ENCODE results near the gene CHRDL2. TPM values are rescaled to one million over a fixed set of nuclear protein-coding genes. Genes with fewer than 3 reads are reported as not detected.

Gene CHRDL2
- total and polyA plus RNA-seq, 2 experiments from 2014 or later: not detected

GRCh38 chr11:74736031-74736430 is 4.8 kb upstream of the CHRDL2 start:
- H3K9ac ChIP-seq: no peak overlapping the region
- no peak overlapping the region for H3K27ac ChIP-seq
- TF ChIP-seq EZH2 (IDR thresholded peaks at IDR 0.05; ENCODE audit: insufficient read depth, poor library complexity, severe bottlenecking): no peak
- no peak for TF ChIP-seq EZH2phosphoT487 (IDR thresholded peaks at IDR 0.05; ENCODE audit: insufficient read depth, low read depth)
- H3K27me3 ChIP-seq (replicated peaks; ENCODE audit: insufficient read depth): peaks cover 21% of the 10 kb centered on the region
- no peaks in the 10 kb centered on the region for H3K4me1 ChIP-seq (ENCODE audit: insufficient read depth)
- H4K20me1 ChIP-seq (ENCODE audit: insufficient read depth): no peaks in the 10 kb centered on the region
- H3K36me3 ChIP-seq (ENCODE audit: low read depth): no peaks in the 10 kb centered on the region
- DNase-seq: no peak
- H3K4me2 ChIP-seq (ENCODE audit: unreplicated experiment): no peak overlapping the region
- no peaks in the 10 kb centered on the region for H3K79me2 ChIP-seq (ENCODE audit: insufficient read depth)
- H3K9me3 ChIP-seq (ENCODE audit: low read depth): no peaks in the 10 kb centered on the region
- no peaks in the 10 kb centered on the region for H3F3A ChIP-seq (ENCODE audit: insufficient read depth)
- in situ Hi-C loops (cut with MboI): no loop called here
- no peak overlapping the region for H2AFZ ChIP-seq
- H3K4me3 ChIP-seq: no peak overlapping the region
- WGBS, 2 experiments (ENCODE audit: low coverage in 1 of 2, low lambda C conversion rate in 2 of 2, missing lambda C conversion rate in 2 of 2): 86 to 94% methylated on average over 2 of the region's 2 CpGs
- H3K9me2 ChIP-seq (ENCODE audit: insufficient read depth): no peaks in the 10 kb centered on the region

- Histone ChIP-seq H3K4me1 (ENCODE audit: insufficient read depth) (no peaks in the 10 kb centered on the region), H3K9me3 (ENCODE audit: low read depth) (no peaks in the 10 kb centered on the region), H3K36me3 (ENCODE audit: low read depth) (no peaks in the 10 kb centered on the region), H3K79me2 (ENCODE audit: insufficient read depth) (no peaks in the 10 kb centered on the region), H3K4me3 (no peak overlapping the region), H2AFZ (no peak overlapping the region), H3K27me3 (replicated peaks; ENCODE audit: insufficient read depth) (peaks cover 27% of the 10 kb centered on the region), H3K9me2 (ENCODE audit: insufficient read depth) (no peaks in the 10 kb centered on the region), H4K20me1 (ENCODE audit: insufficient read depth) (no peaks in the 10 kb centered on the region), H3K4me2 (ENCODE audit: unreplicated experiment) (no peak overlapping the region), H3K9ac (no peak overlapping the region), H3F3A (ENCODE audit: insufficient read depth) (no peaks in the 10 kb centered on the region), H3K27ac (no peak overlapping the region)
- TF ChIP-seq EZH2 (IDR thresholded peaks at IDR 0.05; ENCODE audit: insufficient read depth, poor library complexity, severe bottlenecking) (no peak), EZH2phosphoT487 (IDR thresholded peaks at IDR 0.05; ENCODE audit: insufficient read depth, low read depth) (no peak)
- in situ Hi-C loops (cut with MboI): no loop called here
- no peak for DNase-seq
- 70 to 72% methylated on average over 6 of the region's 6 CpGs for WGBS, 2 experiments (ENCODE audit: low coverage in 1 of 2, low lambda C conversion rate in 2 of 2, missing lambda C conversion rate in 2 of 2)
These were observed 4.2 kb upstream of the CHRDL2 start for GRCh38 chr11:74735365-74735928.

GRCh38 chr11:74734559-74734925 is 3.3 kb upstream of the CHRDL2 start:
- H3K4me1 ChIP-seq (ENCODE audit: insufficient read depth): no peaks in the 10 kb centered on the region
- H3K9me2 ChIP-seq (ENCODE audit: insufficient read depth): no peaks in the 10 kb centered on the region
- no peaks in the 10 kb centered on the region for H3K36me3 ChIP-seq (ENCODE audit: low read depth)
- no peak for DNase-seq
- TF ChIP-seq EZH2 (IDR thresholded peaks at IDR 0.05; ENCODE audit: insufficient read depth, poor library complexity, severe bottlenecking) (no peak), EZH2phosphoT487 (IDR thresholded peaks at IDR 0.05; ENCODE audit: insufficient read depth, low read depth) (no peak)
- H3K9ac ChIP-seq: no peak overlapping the region
- no peak overlapping the region for H3K4me3 ChIP-seq
- no peak overlapping the region for H2AFZ ChIP-seq
- no peaks in the 10 kb centered on the region for H4K20me1 ChIP-seq (ENCODE audit: insufficient read depth)
- no peaks in the 10 kb centered on the region for H3K9me3 ChIP-seq (ENCODE audit: low read depth)
- in situ Hi-C loops (cut with MboI): no loop called here
- no peaks in the 10 kb centered on the region for H3F3A ChIP-seq (ENCODE audit: insufficient read depth)
- 45 to 58% methylated on average over 1 of the region's 1 CpG for WGBS, 2 experiments (ENCODE audit: low coverage in 1 of 2, low lambda C conversion rate in 2 of 2, missing lambda C conversion rate in 2 of 2)
- no peak overlapping the region for H3K27ac ChIP-seq
- H3K4me2 ChIP-seq (ENCODE audit: unreplicated experiment): no peak overlapping the region
- H3K79me2 ChIP-seq (ENCODE audit: insufficient read depth): no peaks in the 10 kb centered on the region
- peaks cover 36% of the 10 kb centered on the region for H3K27me3 ChIP-seq (replicated peaks; ENCODE audit: insufficient read depth)

DNA sequence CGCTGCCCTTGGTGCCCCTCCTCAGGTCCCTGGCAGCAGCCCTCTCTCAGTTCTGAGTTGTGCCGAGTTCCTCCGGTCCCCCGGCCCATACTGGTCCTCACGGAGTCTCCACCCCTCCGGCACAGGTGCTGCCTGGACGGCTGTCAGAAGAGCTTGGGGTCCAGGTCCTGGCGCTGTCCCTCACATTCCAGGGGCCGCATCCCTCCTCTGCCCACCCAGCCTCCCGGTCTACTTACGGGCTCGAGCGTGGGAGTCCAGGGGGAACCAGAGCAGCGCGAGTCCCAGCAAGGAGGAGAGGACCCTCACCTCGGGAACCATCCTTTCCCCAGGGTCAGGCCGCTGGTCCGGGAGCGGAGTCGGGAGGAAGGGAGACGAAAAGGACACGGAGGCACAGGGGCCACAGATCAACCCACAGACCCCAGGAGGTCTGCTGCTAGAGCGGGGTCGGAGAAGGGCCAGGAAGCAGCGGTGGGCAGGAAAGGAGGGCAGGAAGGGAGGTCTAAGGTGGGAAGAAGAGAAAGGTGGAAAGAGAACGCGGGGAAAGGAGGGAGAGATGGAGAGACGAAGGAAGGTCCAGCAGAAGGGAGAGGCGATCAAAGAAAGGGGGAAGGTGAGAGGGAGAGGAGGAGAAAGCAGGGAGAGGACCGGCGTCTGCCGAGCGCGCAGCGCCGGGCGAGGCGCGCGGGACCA is 510 bp downstream of the CHRDL2 start:
- H3K79me2 ChIP-seq (ENCODE audit: insufficient read depth): no peaks in the 10 kb centered on the region
- no peak for TF ChIP-seq EZH2 (IDR thresholded peaks at IDR 0.05; ENCODE audit: insufficient read depth, poor library complexity, severe bottlenecking)
- no peak for TF ChIP-seq EZH2phosphoT487 (IDR thresholded peaks at IDR 0.05; ENCODE audit: insufficient read depth, low read depth)
- H3K9me2 ChIP-seq (ENCODE audit: insufficient read depth): no peaks in the 10 kb centered on the region
- no peaks in the 10 kb centered on the region for H3K36me3 ChIP-seq (ENCODE audit: low read depth)
- H3K4me1 ChIP-seq (ENCODE audit: insufficient read depth): no peaks in the 10 kb centered on the region
- H3K9me3 ChIP-seq (ENCODE audit: low read depth): no peaks in the 10 kb centered on the region
- H3K4me2 ChIP-seq (ENCODE audit: unreplicated experiment): no peak overlapping the region
- H3F3A ChIP-seq (ENCODE audit: insufficient read depth): no peaks in the 10 kb centered on the region
- H3K9ac ChIP-seq: no peak overlapping the region
- no peak overlapping the region for H3K4me3 ChIP-seq
- no peak overlapping the region for H2AFZ ChIP-seq
- no peak overlapping the region for H3K27ac ChIP-seq
- peak; percentile 11 for DNase-seq
- in situ Hi-C loops (cut with MboI): no loop called here
- H4K20me1 ChIP-seq (ENCODE audit: insufficient read depth): no peaks in the 10 kb centered on the region
- H3K27me3 ChIP-seq (replicated peaks; ENCODE audit: insufficient read depth): peaks cover 45% of the 10 kb centered on the region
- WGBS, 2 experiments (ENCODE audit: low coverage in 1 of 2, low lambda C conversion rate in 2 of 2, missing lambda C conversion rate in 2 of 2): 7 to 9% methylated on average over 27 to 40 of the region's 40 CpGs

Data from GM23248 (cell line).